Heart left ventricle (tissue), 16 donors: ENCODE data around the gene KIAA0753. TPM values are rescaled to one million over a fixed set of nuclear protein-coding genes. Genes with fewer than 3 reads are reported as not detected.

ENCODE experiments used
- ATAC-seq, 4 donors: fragments of 200-7000 bp; cut with Tn5 transposase; one replicate each; pipeline ENCODE4 v1.9.1; 2020 to 2022; ENCODE audit warnings: moderate library complexity in 4 of 4, mild to moderate bottlenecking in 3 of 4, moderate number of reproducible peaks in 1 of 4
- DNase-seq, 5 donors: peaks; one replicate each; pipeline ENCODE4 v3.0.0-alpha.2; 2020
- H3K27ac ChIP-seq, 12 donors: fragments of 200-600 bp; sonication (generic) in 4 of 12; one replicate each; pipeline versions ENCODE4 v1.5.0 to v1.8.0; 2016 to 2022; ENCODE audit warnings: mild to moderate bottlenecking in 2 of 12
- H3K27me3 ChIP-seq, 9 donors: fragments of 200-600 bp; sonication (generic) in 2 of 9; one replicate each; pipeline versions ENCODE4 v1.5.1 to v1.8.0; 2016 to 2022; ENCODE audit warnings: mild to moderate bottlenecking in 3 of 9
- H3K36me3 ChIP-seq, 9 donors: fragments of 200-600 bp; sonication (generic) in 2 of 9; one replicate each; pipeline versions ENCODE4 v1.5.0 to v1.8.0; 2018 to 2022; ENCODE audit warnings: mild to moderate bottlenecking in 2 of 9
- H3K4me1 ChIP-seq, 12 donors: fragments of 200-600 bp; sonication (generic) in 4 of 12; one replicate each; pipeline versions ENCODE4 v1.5.0 to v1.8.0; 2016 to 2022; ENCODE audit warnings: mild to moderate bottlenecking in 3 of 12
- H3K4me3 ChIP-seq, 12 donors: fragments of 200-600 bp; sonication (generic) in 4 of 12; one replicate each; pipeline versions ENCODE4 v1.5.0 to v1.8.0; 2017 to 2022; ENCODE audit warnings: mild to moderate bottlenecking in 9 of 12, moderate library complexity in 4 of 12
- H3K9me3 ChIP-seq, 12 donors: fragments of 200-600 bp; sonication (generic) in 4 of 12; one replicate each; pipeline versions ENCODE4 v1.5.0 to v1.8.0; 2016 to 2022; ENCODE audit warnings: mild to moderate bottlenecking in 1 of 12
- POLR2A ChIP-seq, 2 donors: fragments of 450-650 bp; IDR thresholded peaks; one replicate each; pipeline ENCODE4 v1.6.1; 2017; ENCODE audit warnings: antibody characterized with exemption in 2 of 2, mild to moderate bottlenecking in 2 of 2, moderate library complexity in 2 of 2
- WGBS, 4 donors: extraction: QIAGEN DNeasy Blood & Tissue Kit in 2 of 4; methylation state at CpG; one replicate each; pipeline versions ENCODE4 v1.1.5 to v1.1.7; 2013 to 2018; 5-methylcytosine and 5-hydroxymethylcytosine counted together
- intact Hi-C, 10 donors: fragments of 100-400 bp; cut with DNase I; formaldehyde crosslinking; loops; one replicate each; pipeline versions ENCODE4 v1.11.1 to v1.14.2; 2022
- polyA plus RNA-seq, 2 donors: library from polyadenylated mRNA; stranded (reverse); fragments of 200-250 nt; gene quantifications; one replicate each; pipeline ENCODE4 v1.2.3, GENCODE V29; 2013
- total RNA-seq, 9 donors: library from RNA; depleted of rRNA in 2 of 9; stranded (reverse); fragments of >200 nt in 2 of 9; fragmentation: NEBNext Ultra II Directional in 3 of 9; extraction: Animal tissue kit (Norgen Biotek cat#: 25700) in 3 of 9; gene quantifications; one replicate each; pipeline versions ENCODE4 v1.1.0 to v1.2.4, GENCODE V29; 2016 to 2023
- TF ChIP-seq, protein P1 (sequence below), 12 donors: fragments of 200-600 bp; sonication (generic) in 4 of 12; IDR thresholded peaks; one replicate each; pipeline versions ENCODE4 v1.5.0 to v1.8.0; 2018 to 2022; ENCODE audit warnings: antibody characterized with exemption in 12 of 12, mild to moderate bottlenecking in 5 of 12
- donor health status: ischemic (EF 13 %, LVEDD 7.1; RV severe dilation, severe dysfunction).
- donor health status: healthy with polysubstance abuse.
- donor health status: DM: no; HTN: yes; CAD: no.
- donor health status: DM: no; HTN: no; CAD: no.
- donor health status: ischemic (EF 25% LVEDD 6.9; RV normal size, moderate dysfunction).
- donor health status: ischemic (EF 25% LVEDD 5.7; RV mildly dilated, moderate dysfunction).
- donor health status: healthy.
- donor health status: DM: yes; HTN: yes; CAD: no.
- donor health status: ischemic (EF 35%, LVEDD 5.7; RV mildly dilated, moderate dysfunction).
- donor health status: nonischemic (EF 11% LVEDD 7.7; RV severe dilation, severe dysfunction).
- donor health status: DM: yes; HTN: yes; CAD: no.
- donor health status: PGD.
- donor health status: ischemic (EF 29% LVEDD 5.4; RV normal size, mild dysfunction).
- donor health status: nonischemic (EF 23%, LVEDD 6.1; RV moderate dilation, normal function).

The KIAA0753 gene
- total and polyA plus RNA-seq, 11 donors: 2.7 to 10.2 (median 5.0) TPM

GRCh38 chr17:6545291-6545690 lies 95.2 kb downstream of the KIAA0753 start:
- no peaks in the 10 kb centered on the region for H3K36me3 ChIP-seq
- intact Hi-C loops: loop anchor here in 1 of 10 donors (10.0 kb wide), 1 partner anchor 70 kb away; no protein-coding TSS in a partner anchor
- H3K4me3 ChIP-seq: no peak overlapping the region
- no peak overlapping the region for H3K27ac ChIP-seq
- TF ChIP-seq, protein P1, sequence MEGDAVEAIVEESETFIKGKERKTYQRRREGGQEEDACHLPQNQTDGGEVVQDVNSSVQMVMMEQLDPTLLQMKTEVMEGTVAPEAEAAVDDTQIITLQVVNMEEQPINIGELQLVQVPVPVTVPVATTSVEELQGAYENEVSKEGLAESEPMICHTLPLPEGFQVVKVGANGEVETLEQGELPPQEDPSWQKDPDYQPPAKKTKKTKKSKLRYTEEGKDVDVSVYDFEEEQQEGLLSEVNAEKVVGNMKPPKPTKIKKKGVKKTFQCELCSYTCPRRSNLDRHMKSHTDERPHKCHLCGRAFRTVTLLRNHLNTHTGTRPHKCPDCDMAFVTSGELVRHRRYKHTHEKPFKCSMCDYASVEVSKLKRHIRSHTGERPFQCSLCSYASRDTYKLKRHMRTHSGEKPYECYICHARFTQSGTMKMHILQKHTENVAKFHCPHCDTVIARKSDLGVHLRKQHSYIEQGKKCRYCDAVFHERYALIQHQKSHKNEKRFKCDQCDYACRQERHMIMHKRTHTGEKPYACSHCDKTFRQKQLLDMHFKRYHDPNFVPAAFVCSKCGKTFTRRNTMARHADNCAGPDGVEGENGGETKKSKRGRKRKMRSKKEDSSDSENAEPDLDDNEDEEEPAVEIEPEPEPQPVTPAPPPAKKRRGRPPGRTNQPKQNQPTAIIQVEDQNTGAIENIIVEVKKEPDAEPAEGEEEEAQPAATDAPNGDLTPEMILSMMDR (IDR thresholded peaks at IDR 0.05): no peak
- no peak for TF ChIP-seq POLR2A (IDR thresholded peaks at IDR 0.05)
- 71 to 81% (median 75%) methylated on average over 8 of the region's 8 CpGs for WGBS, 4 donors
- no peaks in the 10 kb centered on the region for H3K9me3 ChIP-seq
- H3K27me3 ChIP-seq: no peaks in the 10 kb centered on the region
- peaks cover 0 to 13% (median 7%) of the 10 kb centered on the region in 12 donors for H3K4me1 ChIP-seq
- no peak for DNase-seq
- no peak for ATAC-seq

DNA sequence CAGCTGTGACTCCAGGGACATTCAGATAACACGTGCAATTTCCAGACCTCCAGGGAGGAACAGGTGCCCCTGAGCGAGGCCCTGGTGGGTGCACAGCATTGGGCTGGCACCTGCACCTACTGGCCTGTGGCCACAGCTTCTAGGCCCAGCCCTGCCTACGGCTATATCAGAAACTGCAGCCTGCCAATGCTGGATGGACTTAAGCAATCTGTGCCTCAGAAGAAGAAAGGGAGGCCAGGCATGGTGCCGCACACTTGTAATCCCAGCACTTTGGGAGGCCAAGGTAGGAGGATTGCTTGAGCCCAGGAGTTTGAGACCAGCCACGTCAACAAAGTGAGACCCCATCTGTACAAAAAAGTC lies 96.5 kb downstream of the KIAA0753 start:
- H3K9me3 ChIP-seq: peaks cover 0 to 10% (median 0%) of the 10 kb centered on the region in 12 donors
- H3K27me3 ChIP-seq: no peaks in the 10 kb centered on the region
- no peak overlapping the region for H3K27ac ChIP-seq
- H3K4me3 ChIP-seq: no peak overlapping the region
- no peak for DNase-seq
- whole genome bisulfite sequencing, 4 donors: 76 to 97% (median 86%) methylated on average over 4 to 5 of the region's 5 CpGs
- no peak for ATAC-seq
- H3K36me3 ChIP-seq: no peaks in the 10 kb centered on the region
- H3K4me1 ChIP-seq: peaks cover 0 to 10% (median 6%) of the 10 kb centered on the region in 12 donors
- intact Hi-C loops: loop anchor here in 1 of 10 donors (10.0 kb wide), 1 partner anchor 69 kb away; no protein-coding TSS in a partner anchor
- no peak for TF ChIP-seq POLR2A (IDR thresholded peaks at IDR 0.05)
- TF ChIP-seq, protein P1 (IDR thresholded peaks at IDR 0.05): no peak

DNA sequence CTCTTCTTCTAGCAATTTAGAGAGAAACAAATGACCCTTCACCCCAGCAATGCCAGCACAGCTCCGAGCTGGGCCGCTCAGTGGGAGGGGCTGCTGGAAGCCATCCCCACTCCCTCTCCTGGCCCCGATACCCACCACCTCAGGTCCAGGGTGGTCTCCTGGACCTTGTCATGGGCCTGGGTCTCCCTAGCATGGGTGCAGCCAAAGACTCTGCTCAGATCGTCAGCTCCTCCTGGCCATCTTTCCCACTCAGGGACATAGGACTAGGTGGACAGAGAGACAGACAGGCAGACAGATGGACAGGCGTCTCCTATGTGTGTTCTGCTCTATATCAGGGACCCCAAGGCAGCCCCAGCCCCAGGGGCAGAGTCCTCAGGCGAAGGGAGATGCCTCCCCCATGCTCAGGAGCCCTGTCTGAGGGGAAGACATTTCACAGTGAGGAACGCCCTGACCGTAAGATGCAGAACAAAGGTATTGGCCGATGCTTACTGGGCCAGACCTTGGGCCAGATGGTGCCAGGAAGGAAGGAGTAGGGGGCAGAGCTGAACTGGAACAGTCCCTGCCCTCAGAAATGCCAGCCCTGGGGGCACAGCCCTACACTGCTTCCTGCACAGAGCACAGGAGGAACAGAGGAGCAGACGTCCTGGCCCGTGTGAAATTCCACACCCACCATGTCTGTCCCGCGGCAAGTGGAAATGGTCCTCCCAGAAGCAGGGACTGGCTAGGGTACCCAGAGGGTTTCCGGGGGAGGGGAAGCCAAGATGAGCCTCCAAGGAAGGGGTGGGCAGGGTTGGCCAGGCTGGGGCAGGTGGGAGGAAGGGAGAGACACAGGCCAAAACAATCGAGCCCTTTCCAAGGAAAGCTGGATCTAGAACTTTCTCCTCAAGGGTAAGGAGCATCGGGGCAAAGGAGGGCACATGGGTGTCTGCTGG lies 97.2 kb downstream of the KIAA0753 start:
- no peak overlapping the region for H3K27ac ChIP-seq

More for the DNA sequence above, 97.2 kb downstream of the KIAA0753 start:
- Histone ChIP-seq H3K4me1 (peaks cover 0 to 4% (median 0%) of the 10 kb centered on the region in 12 donors), H3K9me3 (peaks cover 0 to 13% (median 0%) of the 10 kb centered on the region in 12 donors), H3K27me3 (no peaks in the 10 kb centered on the region), H3K4me3 (no peak overlapping the region), H3K36me3 (no peaks in the 10 kb centered on the region)
- ATAC-seq (peak in 1 of 4 donors; percentile 14), DNase-seq (peak in 2 of 5 donors; percentile 6 to 10)
- TF ChIP-seq POLR2A (IDR thresholded peaks at IDR 0.05): no peak
- TF ChIP-seq, protein P1 (IDR thresholded peaks at IDR 0.05): no peak
- 79 to 84% (median 81%) methylated on average over 15 to 16 of the region's 16 CpGs for WGBS, 4 donors
- intact Hi-C loops: loop anchor here in 1 of 10 donors (10.0 kb wide), 1 partner anchor 69 kb away; no protein-coding TSS in a partner anchor
